K562 (cell line): Measurements from ENCODE around the gene ACER3. TPM values are rescaled to one million over a fixed set of nuclear protein-coding genes. Genes with fewer than 3 reads are reported as not detected.
A peak's percentile ranks its signal among the peaks of the same experiment; 100 is the strongest.

Source experiments
- ARID1B ChIP-seq: fragments of 450-650 bp; IDR thresholded peaks from 2 replicates; pipeline ENCODE4 v1.6.1; 2016; ENCODE audit warnings: antibody characterized with exemption, mild to moderate bottlenecking, inconsistent platforms
- ARID2 ChIP-seq: fragments of 450-650 bp; IDR thresholded peaks from 2 replicates; pipeline ENCODE4 v1.6.1; 2017; ENCODE audit warnings: antibody characterized with exemption, mild to moderate bottlenecking
- CBFA2T2 ChIP-seq: fragments of 450-650 bp; conservative IDR thresholded peaks from 2 replicates; pipeline ENCODE4 v1.6.1; 2017; ENCODE audit warnings: mild to moderate bottlenecking
- CBFA2T3 ChIP-seq: fragments of 450-650 bp; IDR thresholded peaks from 2 replicates; pipeline ENCODE4 v1.6.1; 2017
- CTBP1 ChIP-seq: fragments of 450-650 bp; IDR thresholded peaks from 2 replicates; pipeline ENCODE4 v1.6.1; 2016; ENCODE audit warnings: borderline replicate concordance
- DPF2 ChIP-seq: fragments of 450-650 bp; IDR thresholded peaks from 2 replicates; pipeline ENCODE4 v1.6.1; 2016
- EP300 ChIP-seq: IDR thresholded peaks from 2 replicates; pipeline ENCODE4 v1.6.1; 2012; ENCODE audit warnings: low read length, improper control_type of control experiment
- FOXM1 ChIP-seq, 2 experiments: fragments of 450-650 bp in 1 of 2; sonication (generic) in 1 of 2; formaldehyde crosslinking in 1 of 2; IDR thresholded peaks; 2 replicates each; pipeline versions ENCODE4 v1.6.1 to v1.9.0; 2017 to 2022; ENCODE audit warnings: low read depth in 2 of 2, mild to moderate bottlenecking in 2 of 2, missing genetic modification reagents in 1 of 2, moderate library complexity in 1 of 2
- HDAC2 ChIP-seq: fragments of 450-650 bp; IDR thresholded peaks from 2 replicates; pipeline ENCODE4 v1.6.1; 2016; ENCODE audit warnings: mild to moderate bottlenecking
- JUND ChIP-seq, 2 experiments: IDR thresholded peaks; 2 replicates in 1 of 2; 3 replicates in 1 of 2; pipeline ENCODE4 v1.6.1; 2011; ENCODE audit warnings: borderline replicate concordance in 2 of 2, low read depth in 2 of 2, low read length in 2 of 2, improper control_type of control experiment in 1 of 2, missing biosample characterization in 1 of 2, missing genetic modification characterization in 1 of 2, missing genetic modification reagents in 1 of 2
- MEIS2 ChIP-seq: fragments of 450-650 bp; IDR thresholded peaks from 2 replicates; pipeline ENCODE4 v1.6.1; 2014; ENCODE audit warnings: mild to moderate bottlenecking; ENCODE audit not compliant: partially characterized antibody
- NCOR1 ChIP-seq: fragments of 450-650 bp; IDR thresholded peaks from 2 replicates; pipeline ENCODE4 v1.6.1; 2016; ENCODE audit warnings: mild to moderate bottlenecking, moderate library complexity
- PRMT5 ChIP-seq: sonication (generic); formaldehyde crosslinking; IDR thresholded peaks from 2 replicates; pipeline ENCODE4 v1.5.0; 2020; ENCODE audit warnings: missing genetic modification reagents
- SMARCA4 ChIP-seq: fragments of 450-650 bp; IDR thresholded peaks from 2 replicates; pipeline ENCODE4 v1.6.1; 2016
- TCF3 ChIP-seq: sonication (generic); formaldehyde crosslinking; IDR thresholded peaks from 2 replicates; pipeline ENCODE4 v1.4.0; 2020; ENCODE audit warnings: mild to moderate bottlenecking, missing genetic modification reagents
- TEAD1 ChIP-seq, 2 experiments: fragments of 450-650 bp in 1 of 2; sonication (generic) in 1 of 2; formaldehyde crosslinking; IDR thresholded peaks; 2 replicates each; pipeline versions ENCODE4 v1.4.0 to v1.8.0; 2020 to 2022; ENCODE audit warnings: mild to moderate bottlenecking in 2 of 2, missing genetic modification reagents in 1 of 2
- TEAD4 ChIP-seq, 2 experiments: sonication (generic) in 1 of 2; formaldehyde crosslinking in 1 of 2; IDR thresholded peaks; 2 replicates each; pipeline versions ENCODE4 v1.6.1 to v1.8.0; 2012 to 2022; ENCODE audit warnings: borderline replicate concordance in 1 of 2, inconsistent platforms in 1 of 2, low read length in 1 of 2, mild to moderate bottlenecking in 1 of 2, missing genetic modification reagents in 1 of 2
- ZEB2 ChIP-seq: fragments of 450-650 bp; IDR thresholded peaks from 2 replicates; pipeline ENCODE4 v1.6.1; 2016
- ZNF316 ChIP-seq: fragments of 450-650 bp; IDR thresholded peaks from 2 replicates; pipeline ENCODE4 v1.6.1; 2016
- ZNF398 ChIP-seq: fragments of 250-450 bp; sonication (Bioruptor Pico); IDR thresholded peaks from 2 replicates; pipeline ENCODE4 v1.8.0; 2021; ENCODE audit warnings: moderate library complexity, mild to moderate bottlenecking, inconsistent platforms
- ZNF583 ChIP-seq: fragments of 250-450 bp; sonication (Bioruptor Pico); IDR thresholded peaks from 2 replicates; pipeline ENCODE4 v1.4.0; 2020
- ZNF589 ChIP-seq: fragments of 200-800 bp; sonication (Bioruptor generic); IDR thresholded peaks from 2 replicates; pipeline ENCODE4 v1.6.1; 2016; ENCODE audit warnings: low read depth, missing genetic modification characterization, missing compliant biosample characterization
- polyA plus RNA-seq, 8 experiments: library from polyadenylated mRNA; depleted of rRNA in 4 of 8; stranded (reverse) in 5 of 8; unstranded in 3 of 8; fragments of >200 nt; fragmentation: Nextera tagmentation in 2 of 8; fragmentation: Illumina TruSeq in 1 of 8; extraction: Ambion mirVana in 2 of 8; extraction: Trizol in 1 of 8; gene quantifications; 2 replicates each; pipeline versions ENCODE4 v1.2.1 to v1.2.3, GENCODE V29; 2011 to 2014; ENCODE audit warnings: inconsistent platforms in 1 of 8, missing spikeins in 1 of 8
- total RNA-seq, 7 experiments: library from RNA; depleted of rRNA in 6 of 7; stranded (reverse); fragments of >200 nt in 6 of 7; fragmentation: Illumina TruSeq in 2 of 7; extraction: Trizol in 2 of 7; gene quantifications; 2 replicates each; pipeline versions ENCODE4 v1.2.1 to v1.2.3, GENCODE V29; 2011 to 2021; ENCODE audit warnings: low replicate concordance in 1 of 7
- TF ChIP-seq, protein P1 (sequence below): fragments of 250-450 bp; sonication (Bioruptor Pico); IDR thresholded peaks from 2 replicates; pipeline ENCODE4 v1.8.0; 2022; ENCODE audit warnings: moderate library complexity, mild to moderate bottlenecking, inconsistent platforms
- TF ChIP-seq, protein P2 (sequence below): fragments of 450-650 bp; formaldehyde crosslinking; IDR thresholded peaks from 2 replicates; pipeline ENCODE4 v1.4.0; 2020; ENCODE audit warnings: mild to moderate bottlenecking, moderate library complexity

Gene ACER3
- total and polyA plus RNA-seq, 9 of the 15 experiments (the other 6 are each of a cell fraction or from before 2014, with no cell fraction given), result 2.0 to 23.8 (median 9.5) TPM

DNA sequence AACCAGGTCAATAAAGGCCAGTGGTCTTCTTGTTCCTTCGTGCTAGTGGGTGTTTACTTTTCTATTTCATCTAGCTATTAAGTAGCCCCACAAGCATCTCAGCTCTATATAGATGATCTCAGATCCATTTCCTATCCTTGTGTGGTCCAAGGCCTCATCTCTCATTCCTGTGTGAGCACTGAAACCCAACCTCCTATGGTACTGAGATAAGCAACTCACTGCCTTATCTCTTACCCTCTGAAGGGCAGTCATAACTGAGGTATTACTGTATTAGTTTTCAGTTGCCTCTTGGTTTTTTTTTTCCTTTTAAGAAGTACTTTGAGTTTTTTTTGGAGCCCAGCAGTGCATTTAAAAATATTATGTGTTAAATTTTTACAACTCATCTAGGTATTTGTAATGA, 28.3 kb downstream of the ACER3 start (continued):
- TF ChIP-seq CTBP1, result peak; percentile 88
- TF ChIP-seq NCOR1, result peak; percentile 30; the same call in 1 of the 2 replicates
- 0 out of 2 replicates have a peak, but pooled peaks have one; percentile 52 for TF ChIP-seq HDAC2
- no peak for TF ChIP-seq ZNF316
- TF ChIP-seq ZNF398 (CRISPR knock-in tag), result no peak
- no peak for TF ChIP-seq PRMT5 (CRISPR knock-in tag)
- peak; percentile 32 for TF ChIP-seq CBFA2T2
- TF ChIP-seq TCF3 (CRISPR knock-in tag), result peak; percentile 59
- TF ChIP-seq ZNF589 (CRISPR knock-in tag), result no peak
- TF ChIP-seq JUND (IDR thresholded peaks at IDR 0.05; ENCODE audit: borderline replicate concordance, low read depth, low read length), result peak; percentile 47; the same call in 1 of the 2 replicates
- TF ChIP-seq JUND (tag; IDR thresholded peaks at IDR 0.05; ENCODE audit: borderline replicate concordance, low read depth, low read length), result peak; percentile 54; the same call in 1 of the 3 replicates
- TF ChIP-seq CBFA2T3, result peak; percentile 77
- TF ChIP-seq SMARCA4, result peak; percentile 69
- peak; percentile 6 for TF ChIP-seq MEIS2
- TF ChIP-seq ARID2, result no peak
- no peak for TF ChIP-seq ZNF583 (CRISPR knock-in tag)
- TF ChIP-seq TEAD4 (IDR thresholded peaks at IDR 0.05; ENCODE audit: low read length), result peak; percentile 53
- TF ChIP-seq TEAD4 (CRISPR knock-in tag; IDR thresholded peaks at IDR 0.05; ENCODE audit: borderline replicate concordance), result no peak
- peak; percentile 85 for TF ChIP-seq DPF2
- peak; percentile 18; the same call in 1 of the 2 replicates for TF ChIP-seq EP300
- peak; percentile 70 for TF ChIP-seq ARID1B
- TF ChIP-seq ZEB2, result peak; percentile 45; the same call in 1 of the 2 replicates
- TF ChIP-seq, protein P1, sequence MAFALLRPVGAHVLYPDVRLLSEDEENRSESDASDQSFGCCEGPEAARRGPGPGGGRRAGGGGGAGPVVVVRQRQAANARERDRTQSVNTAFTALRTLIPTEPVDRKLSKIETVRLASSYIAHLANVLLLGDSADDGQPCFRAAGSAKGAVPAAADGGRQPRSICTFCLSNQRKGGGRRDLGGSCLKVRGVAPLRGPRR, result no peak
- peak; percentile 42; the same call in 1 of the 2 replicates for TF ChIP-seq FOXM1 (IDR thresholded peaks at IDR 0.05; ENCODE audit: low read depth)
- TF ChIP-seq FOXM1 (CRISPR knock-in tag; IDR thresholded peaks at IDR 0.05; ENCODE audit: low read depth), result no peak
- TF ChIP-seq, protein P2, sequence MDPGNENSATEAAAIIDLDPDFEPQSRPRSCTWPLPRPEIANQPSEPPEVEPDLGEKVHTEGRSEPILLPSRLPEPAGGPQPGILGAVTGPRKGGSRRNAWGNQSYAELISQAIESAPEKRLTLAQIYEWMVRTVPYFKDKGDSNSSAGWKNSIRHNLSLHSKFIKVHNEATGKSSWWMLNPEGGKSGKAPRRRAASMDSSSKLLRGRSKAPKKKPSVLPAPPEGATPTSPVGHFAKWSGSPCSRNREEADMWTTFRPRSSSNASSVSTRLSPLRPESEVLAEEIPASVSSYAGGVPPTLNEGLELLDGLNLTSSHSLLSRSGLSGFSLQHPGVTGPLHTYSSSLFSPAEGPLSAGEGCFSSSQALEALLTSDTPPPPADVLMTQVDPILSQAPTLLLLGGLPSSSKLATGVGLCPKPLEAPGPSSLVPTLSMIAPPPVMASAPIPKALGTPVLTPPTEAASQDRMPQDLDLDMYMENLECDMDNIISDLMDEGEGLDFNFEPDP (CRISPR knock-in tag), result no peak
- TF ChIP-seq TEAD1 (CRISPR knock-in tag; IDR thresholded peaks at IDR 0.05), result no peak
